ENCODE measurements around the gene INS. TPM values are rescaled to one million over a fixed set of nuclear protein-coding genes. Genes with fewer than 3 reads are reported as not detected.

Gene INS
- total and polyA plus RNA-seq, 10 of the 15 experiments (the other 5 are each of a cell fraction or from before 2014, with no cell fraction given), result not detected

DNA sequence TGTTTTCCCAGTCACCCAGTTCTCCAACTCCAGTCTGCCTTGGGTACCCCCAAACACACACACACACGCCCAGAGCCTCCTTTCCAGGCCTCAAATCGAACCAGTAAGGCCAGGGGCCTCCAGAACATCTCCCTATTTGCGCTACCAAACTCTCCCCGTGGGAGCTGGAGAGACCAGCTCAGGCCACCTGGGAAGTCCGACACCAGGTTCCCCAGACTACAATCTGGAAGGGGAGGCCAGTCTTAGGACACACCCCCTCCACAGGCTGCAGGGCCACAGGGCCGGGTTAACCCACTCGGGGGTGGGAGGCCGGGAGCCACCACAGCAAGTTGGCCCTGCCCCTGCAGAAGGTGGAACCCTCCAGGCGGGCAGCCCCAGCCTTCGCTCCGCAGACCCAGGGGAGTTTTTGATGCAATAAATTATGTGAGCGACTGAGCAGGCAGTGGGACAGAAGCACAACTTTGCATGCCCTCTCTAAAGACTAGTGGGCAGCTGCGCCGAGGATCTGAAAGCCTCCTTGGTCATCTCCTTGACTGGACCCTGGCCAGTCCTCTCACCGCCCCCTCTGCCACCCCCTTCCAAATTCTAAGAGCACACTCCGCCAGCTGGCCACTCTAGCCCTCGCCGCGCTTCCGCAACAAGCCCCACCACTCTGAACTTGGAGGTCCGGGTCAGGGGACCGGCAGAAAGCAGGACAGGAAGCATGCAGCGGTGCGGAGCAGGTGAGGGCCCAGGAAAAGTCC is 24.6 kb downstream of the INS start:
- no peak for DNase-seq (ENCODE audit: low read depth, low spot score)
- no peaks in the 10 kb centered on the region for H4K20me1 ChIP-seq (ENCODE audit: control insufficient read depth, insufficient read depth)
- no peak overlapping the region for H3K9ac ChIP-seq (ENCODE audit: control insufficient read depth, insufficient read depth, low read length)
- no peak overlapping the region for H3K4me3 ChIP-seq
- no peak overlapping the region for H2AFZ ChIP-seq (ENCODE audit: control insufficient read depth, low read depth, low read length)
- no TSS peak for BruUV-seq (replicated peaks)
- 43% methylated on average over 24 of the region's 24 CpGs for WGBS (ENCODE audit: insufficient coverage, insufficient replicate concordance, low lambda C conversion rate, missing lambda C conversion rate)
- no peaks in the 10 kb centered on the region for H3K79me2 ChIP-seq (ENCODE audit: control insufficient read depth, insufficient read depth, low read length)
- no peak overlapping the region for H3K27ac ChIP-seq (ENCODE audit: control insufficient read depth, insufficient read depth)
- intact Hi-C loops (cut with micrococcal nuclease; ENCODE audit: unreplicated experiment), result no loop called here
- ChIA-PET CTCF (no interaction called here), RAD21 (ENCODE audit: unreplicated experiment) (no interaction called here), SMC1A (ENCODE audit: uncharacterized antibody, unreplicated experiment) (interaction anchor here (1.0 kb wide), 1 partner anchor 15 kb away, joined by 3 read pairs; no protein-coding TSS in a partner anchor), POLR2A (no interaction called here)
- in situ Hi-C loops (cut with MboI), result no loop called here
- no peaks in the 10 kb centered on the region for H3K4me1 ChIP-seq (ENCODE audit: control insufficient read depth, insufficient read depth, low read length)
- peaks cover 3 to 5% of the 10 kb centered on the region in 2 experiments; a peak in 3 of 4 replicates for H3K27me3 ChIP-seq (replicated peaks in 1 of 2; ENCODE audit: control insufficient read depth in 2 of 2, insufficient read depth in 2 of 2, low read length in 1 of 2)
- no peak for ATAC-seq
- FAIRE-seq, result no peak
- no peaks in the 10 kb centered on the region for H3K9me3 ChIP-seq (replicated peaks; ENCODE audit: control insufficient read depth, insufficient read depth, low read length)
- H3K36me3 ChIP-seq (ENCODE audit: control insufficient read depth in 2 of 2, insufficient read depth in 2 of 2, low read length in 1 of 2), result no peaks in the 10 kb centered on the region
- TF ChIP-seq, protein P1, sequence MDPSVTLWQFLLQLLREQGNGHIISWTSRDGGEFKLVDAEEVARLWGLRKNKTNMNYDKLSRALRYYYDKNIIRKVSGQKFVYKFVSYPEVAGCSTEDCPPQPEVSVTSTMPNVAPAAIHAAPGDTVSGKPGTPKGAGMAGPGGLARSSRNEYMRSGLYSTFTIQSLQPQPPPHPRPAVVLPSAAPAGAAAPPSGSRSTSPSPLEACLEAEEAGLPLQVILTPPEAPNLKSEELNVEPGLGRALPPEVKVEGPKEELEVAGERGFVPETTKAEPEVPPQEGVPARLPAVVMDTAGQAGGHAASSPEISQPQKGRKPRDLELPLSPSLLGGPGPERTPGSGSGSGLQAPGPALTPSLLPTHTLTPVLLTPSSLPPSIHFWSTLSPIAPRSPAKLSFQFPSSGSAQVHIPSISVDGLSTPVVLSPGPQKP (IDR thresholded peaks at IDR 0.05; ENCODE audit: low read depth, low read length), result no peak
- TF ChIP-seq ZNF207 (IDR thresholded peaks at IDR 0.05; ENCODE audit: borderline replicate concordance), result no peak
- no peak overlapping the region for H3K4me2 ChIP-seq (ENCODE audit: control insufficient read depth, insufficient read depth)

DNA sequence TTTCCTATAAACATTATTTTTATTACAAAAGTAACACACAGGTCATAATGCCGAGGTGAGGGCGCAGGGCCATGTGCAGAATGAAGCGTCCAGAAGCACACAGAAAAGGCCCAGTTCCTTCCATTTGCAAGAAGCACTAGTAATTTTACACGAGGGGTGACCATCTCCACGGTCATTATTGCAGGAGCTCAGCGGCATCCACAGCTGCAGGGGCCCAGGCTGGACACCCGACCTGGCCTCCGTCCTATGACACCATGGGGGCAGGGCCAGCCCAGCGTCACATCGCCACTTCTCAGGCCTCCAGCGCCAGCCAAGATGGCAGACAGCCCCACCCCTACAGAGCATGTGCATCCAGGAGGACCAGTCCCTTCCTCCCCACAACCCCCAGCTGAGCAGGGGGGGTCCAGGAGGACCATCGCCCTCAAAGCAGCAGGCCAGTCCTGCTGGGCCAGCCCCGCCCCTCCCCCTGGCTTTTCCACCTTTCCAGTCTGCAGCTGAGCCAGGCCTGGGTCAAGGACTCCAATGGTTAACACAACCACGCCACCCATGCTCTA is 25.3 kb downstream of the INS start:
- Histone ChIP-seq H2AFZ (ENCODE audit: control insufficient read depth, low read depth, low read length) (no peak overlapping the region), H3K9ac (ENCODE audit: control insufficient read depth, insufficient read depth, low read length) (no peak overlapping the region), H4K20me1 (ENCODE audit: control insufficient read depth, insufficient read depth) (no peaks in the 10 kb centered on the region), H3K36me3 (ENCODE audit: control insufficient read depth in 2 of 2, insufficient read depth in 2 of 2, low read length in 1 of 2) (no peaks in the 10 kb centered on the region), H3K4me2 (ENCODE audit: control insufficient read depth, insufficient read depth) (no peak overlapping the region), H3K9me3 (replicated peaks; ENCODE audit: control insufficient read depth, insufficient read depth, low read length) (no peaks in the 10 kb centered on the region), H3K4me3 (no peak overlapping the region), H3K4me1 (ENCODE audit: control insufficient read depth, insufficient read depth, low read length) (no peaks in the 10 kb centered on the region), H3K27ac (ENCODE audit: control insufficient read depth, insufficient read depth) (no peak overlapping the region), H3K27me3 (replicated peaks in 1 of 2; ENCODE audit: control insufficient read depth in 2 of 2, insufficient read depth in 2 of 2, low read length in 1 of 2) (peaks cover 3 to 5% of the 10 kb centered on the region in 2 experiments; a peak in 3 of 4 replicates), H3K79me2 (ENCODE audit: control insufficient read depth, insufficient read depth, low read length) (no peaks in the 10 kb centered on the region)
- intact Hi-C loops (cut with micrococcal nuclease; ENCODE audit: unreplicated experiment) (no loop called here), in situ Hi-C loops (cut with MboI) (no loop called here)
- CTCF ChIA-PET, result interaction anchor here (0.7 kb wide), 1 partner anchor 16 kb away, joined by 3 read pairs; no protein-coding TSS in a partner anchor
- 30% methylated on average over 11 of the region's 14 CpGs for WGBS (ENCODE audit: insufficient coverage, insufficient replicate concordance, low lambda C conversion rate, missing lambda C conversion rate)
- SMC1A ChIA-PET (ENCODE audit: uncharacterized antibody, unreplicated experiment), result interaction anchor here (1.0 kb wide), 1 partner anchor 16 kb away, joined by 3 read pairs; no protein-coding TSS in a partner anchor
- BruUV-seq (replicated peaks), result no TSS peak
- DNase-seq (ENCODE audit: low read depth, low spot score), result no peak
- TF ChIP-seq ZBED1 (IDR thresholded peaks at IDR 0.05; ENCODE audit: borderline replicate concordance), result no peak
- TF ChIP-seq YY1 (IDR thresholded peaks at IDR 0.05; ENCODE audit: low read depth, low read length), result no peak
- TF ChIP-seq NFYA (IDR thresholded peaks at IDR 0.05; ENCODE audit: borderline replicate concordance, low read depth, low read length), result no peak
- TF ChIP-seq JUND (IDR thresholded peaks at IDR 0.05; ENCODE audit: low read depth, low read length), result no peak
- no peak for TF ChIP-seq RAD21 (IDR thresholded peaks at IDR 0.05; ENCODE audit: insufficient read depth, low read depth, low read length)
- no peak for TF ChIP-seq BMI1 (IDR thresholded peaks at IDR 0.05; ENCODE audit: borderline replicate concordance)
- TF ChIP-seq, protein P2, sequence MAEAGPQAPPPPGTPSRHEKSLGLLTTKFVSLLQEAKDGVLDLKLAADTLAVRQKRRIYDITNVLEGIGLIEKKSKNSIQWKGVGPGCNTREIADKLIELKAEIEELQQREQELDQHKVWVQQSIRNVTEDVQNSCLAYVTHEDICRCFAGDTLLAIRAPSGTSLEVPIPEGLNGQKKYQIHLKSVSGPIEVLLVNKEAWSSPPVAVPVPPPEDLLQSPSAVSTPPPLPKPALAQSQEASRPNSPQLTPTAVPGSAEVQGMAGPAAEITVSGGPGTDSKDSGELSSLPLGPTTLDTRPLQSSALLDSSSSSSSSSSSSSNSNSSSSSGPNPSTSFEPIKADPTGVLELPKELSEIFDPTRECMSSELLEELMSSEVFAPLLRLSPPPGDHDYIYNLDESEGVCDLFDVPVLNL (IDR thresholded peaks at IDR 0.05; ENCODE audit: low read depth, low read length), result no peak
- RAD21 ChIA-PET (ENCODE audit: unreplicated experiment), result no interaction called here
- POLR2A ChIA-PET, result no interaction called here
- FAIRE-seq, result no peak
- ATAC-seq, result no peak
